Heart left ventricle (tissue), 16 donors: ENCODE results near the gene ZEB2. TPM values are rescaled to one million over a fixed set of nuclear protein-coding genes. Genes with fewer than 3 reads are reported as not detected.

Experiments used
- ATAC-seq, 4 donors: fragments of 200-7000 bp; cut with Tn5 transposase; one replicate each; pipeline ENCODE4 v1.9.1; 2020 to 2022; ENCODE audit warnings: moderate library complexity in 4 of 4, mild to moderate bottlenecking in 3 of 4, moderate number of reproducible peaks in 1 of 4
- DNase-seq, 5 donors: peaks; one replicate each; pipeline ENCODE4 v3.0.0-alpha.2; 2020
- H3K27ac ChIP-seq, 12 donors: fragments of 200-600 bp; sonication (generic) in 4 of 12; one replicate each; pipeline versions ENCODE4 v1.5.0 to v1.8.0; 2016 to 2022; ENCODE audit warnings: mild to moderate bottlenecking in 2 of 12
- H3K27me3 ChIP-seq, 9 donors: fragments of 200-600 bp; sonication (generic) in 2 of 9; one replicate each; pipeline versions ENCODE4 v1.5.1 to v1.8.0; 2016 to 2022; ENCODE audit warnings: mild to moderate bottlenecking in 3 of 9
- H3K36me3 ChIP-seq, 9 donors: fragments of 200-600 bp; sonication (generic) in 2 of 9; one replicate each; pipeline versions ENCODE4 v1.5.0 to v1.8.0; 2018 to 2022; ENCODE audit warnings: mild to moderate bottlenecking in 2 of 9
- H3K4me1 ChIP-seq, 12 donors: fragments of 200-600 bp; sonication (generic) in 4 of 12; one replicate each; pipeline versions ENCODE4 v1.5.0 to v1.8.0; 2016 to 2022; ENCODE audit warnings: mild to moderate bottlenecking in 3 of 12
- H3K4me3 ChIP-seq, 12 donors: fragments of 200-600 bp; sonication (generic) in 4 of 12; one replicate each; pipeline versions ENCODE4 v1.5.0 to v1.8.0; 2017 to 2022; ENCODE audit warnings: mild to moderate bottlenecking in 9 of 12, moderate library complexity in 4 of 12
- H3K9me3 ChIP-seq, 12 donors: fragments of 200-600 bp; sonication (generic) in 4 of 12; one replicate each; pipeline versions ENCODE4 v1.5.0 to v1.8.0; 2016 to 2022; ENCODE audit warnings: mild to moderate bottlenecking in 1 of 12
- CTCF ChIP-seq, 12 donors: fragments of 200-600 bp; sonication (generic) in 4 of 12; IDR thresholded peaks; one replicate each; pipeline versions ENCODE4 v1.5.0 to v1.8.0; 2018 to 2022; ENCODE audit warnings: antibody characterized with exemption in 12 of 12, mild to moderate bottlenecking in 5 of 12
- POLR2A ChIP-seq, 2 donors: fragments of 450-650 bp; IDR thresholded peaks; one replicate each; pipeline ENCODE4 v1.6.1; 2017; ENCODE audit warnings: antibody characterized with exemption in 2 of 2, mild to moderate bottlenecking in 2 of 2, moderate library complexity in 2 of 2
- WGBS, 4 donors: extraction: QIAGEN DNeasy Blood & Tissue Kit in 2 of 4; methylation state at CpG; one replicate each; pipeline versions ENCODE4 v1.1.5 to v1.1.7; 2013 to 2018; 5-methylcytosine and 5-hydroxymethylcytosine counted together
- intact Hi-C, 10 donors: fragments of 100-400 bp; cut with DNase I; formaldehyde crosslinking; loops; one replicate each; pipeline versions ENCODE4 v1.11.1 to v1.14.2; 2022
- polyA plus RNA-seq, 2 donors: library from polyadenylated mRNA; stranded (reverse); fragments of 200-250 nt; gene quantifications; one replicate each; pipeline ENCODE4 v1.2.3, GENCODE V29; 2013
- total RNA-seq, 9 donors: library from RNA; depleted of rRNA in 2 of 9; stranded (reverse); fragments of >200 nt in 2 of 9; fragmentation: NEBNext Ultra II Directional in 3 of 9; extraction: Animal tissue kit (Norgen Biotek cat#: 25700) in 3 of 9; gene quantifications; one replicate each; pipeline versions ENCODE4 v1.1.0 to v1.2.4, GENCODE V29; 2016 to 2023
- donor health status: ischemic (EF 13 %, LVEDD 7.1; RV severe dilation, severe dysfunction).
- donor health status: healthy with polysubstance abuse.
- donor health status: DM: no; HTN: yes; CAD: no.
- donor health status: DM: no; HTN: no; CAD: no.
- donor health status: ischemic (EF 25% LVEDD 6.9; RV normal size, moderate dysfunction).
- donor health status: ischemic (EF 25% LVEDD 5.7; RV mildly dilated, moderate dysfunction).
- donor health status: healthy.
- donor health status: DM: yes; HTN: yes; CAD: no.
- donor health status: ischemic (EF 35%, LVEDD 5.7; RV mildly dilated, moderate dysfunction).
- donor health status: nonischemic (EF 11% LVEDD 7.7; RV severe dilation, severe dysfunction).
- donor health status: DM: yes; HTN: yes; CAD: no.
- donor health status: PGD.
- donor health status: ischemic (EF 29% LVEDD 5.4; RV normal size, mild dysfunction).
- donor health status: nonischemic (EF 23%, LVEDD 6.1; RV moderate dilation, normal function).

The ZEB2 gene
- total and polyA plus RNA-seq, 11 donors, result 23.1 to 168 (median 82.4) TPM

GRCh38 chr2:144459937-144460336 is 60.0 kb downstream of the ZEB2 start:
- Histone ChIP-seq H3K27ac (peak overlapping the region in 11 of 12 donors; percentile 22 to 75 (median 57)), H3K27me3 (no peaks in the 10 kb centered on the region), H3K4me1 (peaks cover 0 to 99% (median 68%) of the 10 kb centered on the region in 12 donors), H3K9me3 (no peaks in the 10 kb centered on the region), H3K4me3 (peak overlapping the region in 1 of 12 donors; percentile 11), H3K36me3 (peaks cover 0 to 12% (median 0%) of the 10 kb centered on the region in 9 donors)
- intact Hi-C loops, result loop anchor here in 3 of 10 donors (5.0 kb wide), 3 partner anchors 47 to 57 kb away; no protein-coding TSS in a partner anchor
- no peak for DNase-seq
- WGBS, 4 donors, result 43 to 52% (median 44%) methylated on average over 5 of the region's 5 CpGs
- peak; percentile 32 to 59 (median 52) for ATAC-seq
- no peak for TF ChIP-seq CTCF (IDR thresholded peaks at IDR 0.05)
- no peak for TF ChIP-seq POLR2A (IDR thresholded peaks at IDR 0.05)

DNA sequence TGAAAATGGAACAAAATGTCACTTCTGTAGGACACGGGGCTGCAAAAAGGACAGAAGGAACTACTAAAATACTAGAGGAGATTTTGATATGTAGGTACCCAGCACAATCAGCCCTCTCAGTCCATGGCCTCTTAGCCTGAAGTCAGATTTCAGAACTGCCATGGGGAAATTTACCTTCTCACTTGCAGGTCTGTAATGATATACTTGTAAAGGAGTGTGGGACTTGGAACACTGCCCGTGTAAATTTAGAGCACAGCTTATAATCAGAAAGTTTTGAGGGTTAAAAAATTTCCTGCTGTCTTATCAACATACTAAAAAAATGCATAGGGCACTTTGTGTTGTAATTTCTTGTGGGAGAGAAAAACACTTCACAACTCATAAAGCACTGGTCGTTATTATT is 60.6 kb downstream of the ZEB2 start:
- Histone ChIP-seq H3K4me3 (no peak overlapping the region), H3K36me3 (peaks cover 0 to 7% (median 0%) of the 10 kb centered on the region in 9 donors), H3K27ac (peak overlapping the region in 10 of 12 donors; percentile 18 to 75 (median 58)), H3K4me1 (peaks cover 0 to 99% (median 73%) of the 10 kb centered on the region in 12 donors), H3K9me3 (no peaks in the 10 kb centered on the region), H3K27me3 (no peaks in the 10 kb centered on the region)
- DNase-seq, result no peak
- TF ChIP-seq POLR2A (IDR thresholded peaks at IDR 0.05), result no peak
- no peak for TF ChIP-seq CTCF (IDR thresholded peaks at IDR 0.05)
- intact Hi-C loops, result loop anchor here in 1 of 10 donors (5.0 kb wide), 1 partner anchor 58 kb away; no protein-coding TSS in a partner anchor
- ATAC-seq, result no peak
- 11 to 19% (median 16%) methylated on average over 3 of the region's 3 CpGs for WGBS, 4 donors

DNA sequence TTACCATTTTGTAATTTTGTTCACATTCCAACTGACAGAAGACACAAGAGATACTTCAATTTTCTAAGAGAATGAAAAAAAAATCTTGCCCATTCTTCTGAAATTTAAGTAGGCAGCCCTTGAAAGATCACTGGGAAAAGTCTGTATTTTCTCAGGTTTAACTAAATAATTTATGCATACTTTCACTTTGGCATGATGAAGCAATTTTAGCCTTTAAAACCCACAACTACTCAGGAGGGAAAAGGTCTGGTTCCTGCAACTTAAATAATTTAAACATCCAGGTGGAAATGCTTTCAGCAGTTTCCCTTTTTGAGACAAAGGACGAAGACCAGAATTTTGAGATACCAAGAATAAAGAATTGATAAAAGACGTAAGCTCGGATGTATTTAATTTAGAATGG is 61.4 kb downstream of the ZEB2 start:
- no peak for DNase-seq
- no peak for ATAC-seq
- Histone ChIP-seq H3K36me3 (peaks cover 0 to 11% (median 0%) of the 10 kb centered on the region in 9 donors), H3K27me3 (no peaks in the 10 kb centered on the region), H3K27ac (peak overlapping the region in 8 of 12 donors; percentile 3 to 75 (median 63)), H3K9me3 (no peaks in the 10 kb centered on the region), H3K4me3 (no peak overlapping the region), H3K4me1 (peaks cover 0 to 100% (median 75%) of the 10 kb centered on the region in 12 donors)
- TF ChIP-seq CTCF (IDR thresholded peaks at IDR 0.05) (no peak), POLR2A (IDR thresholded peaks at IDR 0.05) (no peak)
- intact Hi-C loops, result loop anchor here in 1 of 10 donors (5.0 kb wide), 1 partner anchor 59 kb away; no protein-coding TSS in a partner anchor
- WGBS, 4 donors, result 27 to 35% (median 31%) methylated on average over 3 of the region's 3 CpGs

- TF ChIP-seq POLR2A (IDR thresholded peaks at IDR 0.05) (no peak), CTCF (IDR thresholded peaks at IDR 0.05) (no peak)
- no peak overlapping the region for H3K4me3 ChIP-seq
- intact Hi-C loops, result loop anchor here in 1 of 10 donors (5.0 kb wide), 1 partner anchor 61 kb away; no protein-coding TSS in a partner anchor
- no peaks in the 10 kb centered on the region for H3K9me3 ChIP-seq
- peaks cover 0 to 100% (median 74%) of the 10 kb centered on the region in 12 donors for H3K4me1 ChIP-seq
- peaks cover 0 to 13% (median 0%) of the 10 kb centered on the region in 9 donors for H3K36me3 ChIP-seq
- peak overlapping the region in 6 of 12 donors; percentile 31 to 73 (median 46) for H3K27ac ChIP-seq
- H3K27me3 ChIP-seq, result no peaks in the 10 kb centered on the region
- DNase-seq, result peak in 1 of 5 donors; percentile 38
- ATAC-seq, result peak; percentile 50 to 89 (median 68)
- whole genome bisulfite sequencing, 4 donors, result 19 to 28% (median 20%) methylated on average over 3 of the region's 3 CpGs
Observed at GRCh38 chr2:144456680-144457079, 63.2 kb downstream of the ZEB2 start.
